ENCODE measurements around the gene EFNB2.

Gene EFNB2

DNA sequence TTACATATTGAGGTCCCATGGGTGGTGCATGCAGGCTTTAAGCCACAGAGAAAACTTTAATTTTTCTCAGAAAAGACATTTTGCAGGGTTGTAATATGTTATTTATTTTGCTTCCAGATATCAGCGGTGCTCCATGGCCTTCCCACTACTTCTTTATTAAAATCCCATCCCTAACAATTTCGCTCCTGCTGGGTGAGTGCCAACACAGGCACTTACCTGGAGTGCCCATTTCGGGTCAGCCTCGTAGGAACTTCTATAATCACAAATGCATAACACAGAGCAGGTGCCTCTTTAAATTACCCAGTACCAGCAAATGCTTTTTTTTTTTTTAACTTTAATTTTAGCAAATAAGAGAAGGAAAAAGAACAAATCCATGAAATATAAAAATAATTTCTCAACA, 86.4 kb downstream of the EFNB2 start:
- TF ChIP-seq POLR2AphosphoS5 (IDR thresholded peaks at IDR 0.05; ENCODE audit: low read depth, low read length) (no peak), SIN3A (IDR thresholded peaks at IDR 0.05; ENCODE audit: borderline replicate concordance, insufficient read depth, low read length) (no peak), FOXP2 (optimal IDR thresholded peaks at IDR 0.05; ENCODE audit: borderline replicate concordance, extremely low read depth, extremely low read length, insufficient read depth) (no peak), TAF1 (IDR thresholded peaks at IDR 0.05; ENCODE audit: borderline replicate concordance, insufficient read depth, low read length) (no peak)
- TF ChIP-seq, protein P1, sequence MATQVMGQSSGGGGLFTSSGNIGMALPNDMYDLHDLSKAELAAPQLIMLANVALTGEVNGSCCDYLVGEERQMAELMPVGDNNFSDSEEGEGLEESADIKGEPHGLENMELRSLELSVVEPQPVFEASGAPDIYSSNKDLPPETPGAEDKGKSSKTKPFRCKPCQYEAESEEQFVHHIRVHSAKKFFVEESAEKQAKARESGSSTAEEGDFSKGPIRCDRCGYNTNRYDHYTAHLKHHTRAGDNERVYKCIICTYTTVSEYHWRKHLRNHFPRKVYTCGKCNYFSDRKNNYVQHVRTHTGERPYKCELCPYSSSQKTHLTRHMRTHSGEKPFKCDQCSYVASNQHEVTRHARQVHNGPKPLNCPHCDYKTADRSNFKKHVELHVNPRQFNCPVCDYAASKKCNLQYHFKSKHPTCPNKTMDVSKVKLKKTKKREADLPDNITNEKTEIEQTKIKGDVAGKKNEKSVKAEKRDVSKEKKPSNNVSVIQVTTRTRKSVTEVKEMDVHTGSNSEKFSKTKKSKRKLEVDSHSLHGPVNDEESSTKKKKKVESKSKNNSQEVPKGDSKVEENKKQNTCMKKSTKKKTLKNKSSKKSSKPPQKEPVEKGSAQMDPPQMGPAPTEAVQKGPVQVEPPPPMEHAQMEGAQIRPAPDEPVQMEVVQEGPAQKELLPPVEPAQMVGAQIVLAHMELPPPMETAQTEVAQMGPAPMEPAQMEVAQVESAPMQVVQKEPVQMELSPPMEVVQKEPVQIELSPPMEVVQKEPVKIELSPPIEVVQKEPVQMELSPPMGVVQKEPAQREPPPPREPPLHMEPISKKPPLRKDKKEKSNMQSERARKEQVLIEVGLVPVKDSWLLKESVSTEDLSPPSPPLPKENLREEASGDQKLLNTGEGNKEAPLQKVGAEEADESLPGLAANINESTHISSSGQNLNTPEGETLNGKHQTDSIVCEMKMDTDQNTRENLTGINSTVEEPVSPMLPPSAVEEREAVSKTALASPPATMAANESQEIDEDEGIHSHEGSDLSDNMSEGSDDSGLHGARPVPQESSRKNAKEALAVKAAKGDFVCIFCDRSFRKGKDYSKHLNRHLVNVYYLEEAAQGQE (IDR thresholded peaks at IDR 0.05; ENCODE audit: insufficient read depth in 1 of 2, low read depth in 2 of 2, low read length in 2 of 2), result no peak

DNA sequence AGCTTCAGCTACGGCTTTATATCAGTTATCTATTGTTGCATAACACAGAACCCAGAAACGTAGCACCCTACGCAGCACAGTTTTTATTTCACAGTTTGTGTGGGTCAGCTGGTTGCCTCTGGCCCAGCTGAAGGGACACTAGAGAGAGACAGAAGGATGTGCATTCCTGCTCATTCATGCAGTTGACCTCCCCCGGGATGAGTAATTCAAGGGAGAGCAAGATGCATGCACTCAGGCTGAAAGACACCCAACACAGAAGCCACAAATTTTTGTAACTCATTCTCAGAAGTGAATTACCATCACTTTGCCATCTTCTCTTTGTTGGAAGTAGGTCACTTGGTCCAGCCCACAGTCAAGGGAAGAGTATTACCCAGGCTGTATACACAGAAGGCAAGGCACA, 89.5 kb downstream of the EFNB2 start:
- TF ChIP-seq FOXP2 (optimal IDR thresholded peaks at IDR 0.05; ENCODE audit: borderline replicate concordance, extremely low read depth, extremely low read length, insufficient read depth) (no peak), POLR2AphosphoS5 (IDR thresholded peaks at IDR 0.05; ENCODE audit: low read depth, low read length) (no peak), TAF1 (IDR thresholded peaks at IDR 0.05; ENCODE audit: borderline replicate concordance, insufficient read depth, low read length) (no peak)

DNA sequence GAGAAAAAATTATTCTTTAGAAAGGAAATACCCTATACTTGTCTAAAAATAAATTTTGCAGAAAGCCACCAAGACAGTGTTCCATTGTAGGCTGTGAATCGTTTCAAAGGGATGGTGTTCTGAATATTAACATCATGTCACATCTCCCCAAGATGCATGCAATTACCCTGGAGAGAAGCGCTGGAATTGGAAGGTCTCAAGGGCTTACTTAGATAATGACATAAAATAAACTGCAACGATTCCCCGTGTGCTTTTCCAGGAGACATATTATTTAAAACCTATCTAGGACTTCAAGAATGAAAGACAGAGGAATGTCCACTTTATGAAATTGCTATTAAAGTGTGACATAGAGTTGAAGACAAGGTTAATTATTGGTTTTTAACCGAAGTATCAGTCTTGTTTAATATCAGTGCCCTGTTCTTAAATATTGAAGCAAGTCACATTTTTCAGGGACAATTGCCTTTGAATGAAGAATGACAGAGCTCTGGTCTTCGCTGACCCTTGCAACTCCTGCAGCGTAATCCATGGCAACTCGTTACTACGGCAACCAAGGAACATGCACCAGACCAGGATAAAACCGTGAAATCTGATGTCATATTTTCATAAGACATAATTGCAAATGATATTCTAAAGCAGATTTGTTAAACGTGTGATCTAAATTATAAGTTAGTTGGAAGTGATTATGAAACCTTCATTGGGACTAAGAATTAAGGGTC, 91.7 kb downstream of the EFNB2 start:
- no peak for TF ChIP-seq SIN3A (IDR thresholded peaks at IDR 0.05; ENCODE audit: borderline replicate concordance, insufficient read depth, low read length)
- no peak for TF ChIP-seq TAF1 (IDR thresholded peaks at IDR 0.05; ENCODE audit: borderline replicate concordance, insufficient read depth, low read length)
- TF ChIP-seq, protein P1 (IDR thresholded peaks at IDR 0.05; ENCODE audit: insufficient read depth in 1 of 2, low read depth in 2 of 2, low read length in 2 of 2), result no peak
- TF ChIP-seq FOXP2 (optimal IDR thresholded peaks at IDR 0.05; ENCODE audit: borderline replicate concordance, extremely low read depth, extremely low read length, insufficient read depth), result no peak
- no peak for TF ChIP-seq POLR2AphosphoS5 (IDR thresholded peaks at IDR 0.05; ENCODE audit: low read depth, low read length)

DNA sequence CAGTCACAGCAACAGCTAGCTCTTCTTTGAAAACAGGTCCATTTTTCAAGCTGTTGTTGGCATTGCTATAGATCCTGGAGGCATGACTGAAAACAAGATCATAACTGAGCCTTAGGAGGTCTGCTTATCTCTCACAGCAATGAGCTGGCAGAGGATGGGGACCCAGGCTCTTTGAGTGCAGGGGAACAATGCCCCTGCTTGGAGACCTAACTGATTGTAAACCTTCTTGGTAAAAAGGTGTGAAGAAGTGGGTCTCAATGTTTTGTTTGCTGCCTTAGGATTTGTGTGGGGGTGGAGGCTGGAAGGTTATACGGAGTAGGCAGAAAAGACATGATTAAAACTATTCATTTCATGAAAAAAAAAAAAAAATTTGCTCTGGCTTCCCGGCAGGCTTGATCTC, 94.6 kb downstream of the EFNB2 start:
- TF ChIP-seq FOXP2 (optimal IDR thresholded peaks at IDR 0.05; ENCODE audit: borderline replicate concordance, extremely low read depth, extremely low read length, insufficient read depth) (no peak), TAF1 (IDR thresholded peaks at IDR 0.05; ENCODE audit: borderline replicate concordance, insufficient read depth, low read length) (no peak)
- TF ChIP-seq, protein P1 (IDR thresholded peaks at IDR 0.05; ENCODE audit: insufficient read depth in 1 of 2, low read depth in 2 of 2, low read length in 2 of 2), result no peak

All from PFSK-1 (cell line).